K562 (cell line): Measurements from ENCODE around the gene CPED1. TPM values are rescaled to one million over a fixed set of nuclear protein-coding genes. Genes with fewer than 3 reads are reported as not detected.

Experiments used
- ATAC-seq: fragments of 200-7000 bp; cut with Tn5 transposase; 3 replicates; pipeline ENCODE4 v1.9.1; 2020; ENCODE audit warnings: moderate library complexity
- BruUV-seq: library from RNA; stranded (reverse); fragments of 400-500 nt; replicated peaks from 2 replicates; lab custom pipeline; 2021; lab: Mats Ljungman, UMichigan
- CTCF ChIA-PET: fragments of 300-600 bp; formaldehyde crosslinking; extraction: SDS; loops from one replicate; lab custom pipeline; 2021; ENCODE audit warnings: low intra/inter-chr PET ratio; lab: Yijun Ruan, JAX
- POLR2A ChIA-PET: fragments of 300-600, 350-650 bp; sonication (Branson Sonifier 250); formaldehyde crosslinking; extraction: SDS; loops from one replicate; lab custom pipeline; 2021; ENCODE audit warnings: antibody characterized with exemption, inconsistent platforms; lab: Yijun Ruan, JAX
- DNase-seq, 4 experiments: peaks; one replicate each; pipeline versions ENCODE4 v3.0.0 to v3.0.0-alpha.2; 2011 to 2018; ENCODE audit warnings: low spot score in 3 of 4, mixed read lengths in 3 of 4; ENCODE audit errors: extremely low read depth in 1 of 4
- FAIRE-seq: peaks from 2 replicates; lab custom pipeline; 2011; peaks lifted over from hg19 to GRCh38; lab: Jason Lieb, UNC
- H2AFZ ChIP-seq: 2 replicates; pipeline ENCODE4 v1.6.0; 2011; ENCODE audit warnings: low read depth, low read length, control low read depth, inconsistent platforms
- H3K27ac ChIP-seq: fragments of 200-600 bp; 3 replicates; pipeline ENCODE4 v1.8.0; 2011; ENCODE audit warnings: low read depth, mild to moderate bottlenecking, control low read depth, inconsistent platforms, low read length, moderate library complexity, mixed read lengths; ENCODE audit errors: extremely low read depth
- H3K27me3 ChIP-seq, 2 experiments: fragments of 300-600 bp in 1 of 2; 2 replicates in 1 of 2; 3 replicates in 1 of 2; pipeline versions ENCODE4 v1.6.0 to v1.8.0; 2011; ENCODE audit warnings: inconsistent platforms in 2 of 2, low read length in 2 of 2, mild to moderate bottlenecking in 1 of 2, mixed read lengths in 1 of 2, moderate library complexity in 1 of 2; ENCODE audit not compliant: control insufficient read depth in 2 of 2, insufficient read depth in 2 of 2
- H3K36me3 ChIP-seq: fragments of 300-600 bp; 3 replicates; pipeline ENCODE4 v1.8.0; 2011; ENCODE audit warnings: mild to moderate bottlenecking, low read length, inconsistent platforms; ENCODE audit not compliant: control insufficient read depth, insufficient read depth
- H3K4me1 ChIP-seq, 2 experiments: fragments of 200-600 bp in 1 of 2; replicated peaks in 1 of 2; 2 replicates in 1 of 2; 3 replicates in 1 of 2; pipeline versions ENCODE4 v1.5.1 to v1.8.0; 2011; ENCODE audit warnings: inconsistent platforms in 2 of 2, low read length in 2 of 2, mild to moderate bottlenecking in 1 of 2, mixed read lengths in 1 of 2, moderate library complexity in 1 of 2; ENCODE audit not compliant: control insufficient read depth in 2 of 2, insufficient read depth in 2 of 2
- H3K4me2 ChIP-seq: 2 replicates; pipeline ENCODE4 v1.6.1; 2011; ENCODE audit warnings: low read length, control low read depth, inconsistent platforms, mixed read lengths; ENCODE audit not compliant: insufficient read depth
- H3K4me3 ChIP-seq: fragments of 200-600 bp; sonication (generic), shearing (Covaris generic); 2 replicates; pipeline ENCODE4 v1.5.1; 2016; ENCODE audit warnings: control low read depth, inconsistent platforms
- H3K79me2 ChIP-seq: fragments of 200-600 bp; 3 replicates; pipeline ENCODE4 v1.8.0; 2011; ENCODE audit warnings: low read length, inconsistent platforms; ENCODE audit not compliant: control insufficient read depth, insufficient read depth
- H3K9ac ChIP-seq, 2 experiments: 2 replicates each; pipeline versions ENCODE4 v1.6.0 to v1.6.1; 2011; ENCODE audit warnings: low read depth in 2 of 2, low read length in 2 of 2, control low read depth in 1 of 2, inconsistent platforms in 1 of 2, mild to moderate bottlenecking in 1 of 2, mixed read lengths in 1 of 2; ENCODE audit not compliant: insufficient read depth in 1 of 2
- H3K9me1 ChIP-seq: one replicate; pipeline ENCODE4 v1.6.0; 2011; ENCODE audit warnings: inconsistent platforms, mild to moderate bottlenecking, low read length, moderate library complexity; ENCODE audit not compliant: control insufficient read depth, insufficient read depth
- H3K9me3 ChIP-seq: replicated peaks from 2 replicates; pipeline ENCODE4 v1.5.1; 2011; ENCODE audit warnings: low read depth, low read length, inconsistent platforms; ENCODE audit not compliant: control insufficient read depth, insufficient read depth
- H4K20me1 ChIP-seq: replicated peaks from 2 replicates; pipeline ENCODE4 v1.6.1; 2011; ENCODE audit warnings: low read length, inconsistent platforms, mixed read lengths; ENCODE audit not compliant: control insufficient read depth, insufficient read depth
- BRD4 ChIP-seq: fragments of 200-600 bp; sonication (generic); IDR thresholded peaks from 2 replicates; pipeline ENCODE4 v1.6.1; 2017; ENCODE audit warnings: inconsistent platforms
- RBM14 ChIP-seq: fragments of 200-400 bp; formaldehyde crosslinking; IDR thresholded peaks from 2 replicates; pipeline ENCODE4 v1.6.1; 2018; ENCODE audit warnings: low read depth, mild to moderate bottlenecking, low read length, moderate library complexity, borderline replicate concordance; ENCODE audit not compliant: insufficient read depth
- SRSF1 ChIP-seq: fragments of 200-400 bp; formaldehyde crosslinking; IDR thresholded peaks from 2 replicates; pipeline ENCODE4 v1.6.1; 2017; ENCODE audit warnings: mild to moderate bottlenecking, low read depth, low read length, moderate library complexity
- U2AF2 ChIP-seq: fragments of 200-400 bp; formaldehyde crosslinking; optimal IDR thresholded peaks from 2 replicates; pipeline ENCODE3; 2017; ENCODE audit warnings: low read depth, mild to moderate bottlenecking, low read length
- ZNF551 ChIP-seq: fragments of 250-450 bp; sonication (Bioruptor Pico); IDR thresholded peaks from 2 replicates; pipeline ENCODE4 v1.5.0; 2021; ENCODE audit warnings: mild to moderate bottlenecking, moderate library complexity
- WGBS: fragments of 100-300 bp; shearing (Covaris generic); methylation state at CpG from one replicate; pipeline ENCODE4 v1.1.6; 2016; ENCODE audit warnings: low coverage, mixed read lengths; ENCODE audit not compliant: insufficient coverage; ENCODE audit errors: missing lambda C conversion rate; 5-methylcytosine and 5-hydroxymethylcytosine counted together
- in situ Hi-C: fragments of 300-500 bp; cut with MboI; formaldehyde crosslinking; loops from 4 replicates; pipeline ENCODE4 v1.15.0; 2018; ENCODE audit warnings: inconsistent platforms, mixed read lengths
- intact Hi-C: fragments of 100-400 bp; cut with micrococcal nuclease; formaldehyde crosslinking; loops from 2 replicates; pipeline ENCODE4 v1.14.2; 2022
- polyA plus RNA-seq, 8 experiments: library from polyadenylated mRNA; depleted of rRNA in 4 of 8; stranded (reverse) in 5 of 8; unstranded in 3 of 8; fragments of >200 nt; fragmentation: Nextera tagmentation in 2 of 8; fragmentation: Illumina TruSeq in 1 of 8; extraction: Ambion mirVana in 2 of 8; extraction: Trizol in 1 of 8; gene quantifications; 2 replicates each; pipeline versions ENCODE4 v1.2.1 to v1.2.3, GENCODE V29; 2011 to 2014; ENCODE audit warnings: inconsistent platforms in 1 of 8, missing spikeins in 1 of 8
- total RNA-seq, 7 experiments: library from RNA; depleted of rRNA in 6 of 7; stranded (reverse); fragments of >200 nt in 6 of 7; fragmentation: Illumina TruSeq in 2 of 7; extraction: Trizol in 2 of 7; gene quantifications; 2 replicates each; pipeline versions ENCODE4 v1.2.1 to v1.2.3, GENCODE V29; 2011 to 2021; ENCODE audit warnings: low replicate concordance in 1 of 7
- TF ChIP-seq, protein P1 (sequence below): sonication (generic); formaldehyde crosslinking; IDR thresholded peaks from 2 replicates; pipeline ENCODE4 v1.4.0; 2020; ENCODE audit warnings: mild to moderate bottlenecking, missing genetic modification reagents
- TF ChIP-seq, protein P2 (sequence below), 2 experiments: fragments of 150-350 bp in 1 of 2; IDR thresholded peaks; 2 replicates each; pipeline ENCODE4 v1.6.1; 2012 to 2016; ENCODE audit warnings: low read depth in 2 of 2, low read length in 2 of 2, mild to moderate bottlenecking in 1 of 2, moderate library complexity in 1 of 2
- TF ChIP-seq, protein P3 (sequence below): fragments of 250-450 bp; sonication (Bioruptor Pico); IDR thresholded peaks from 2 replicates; pipeline ENCODE4 v1.4.0; 2020

The CPED1 gene
- total and polyA plus RNA-seq, 9 of the 15 experiments (the other 6 are each of a cell fraction or from before 2014, with no cell fraction given) = 195 to 393 (median 290) TPM

DNA sequence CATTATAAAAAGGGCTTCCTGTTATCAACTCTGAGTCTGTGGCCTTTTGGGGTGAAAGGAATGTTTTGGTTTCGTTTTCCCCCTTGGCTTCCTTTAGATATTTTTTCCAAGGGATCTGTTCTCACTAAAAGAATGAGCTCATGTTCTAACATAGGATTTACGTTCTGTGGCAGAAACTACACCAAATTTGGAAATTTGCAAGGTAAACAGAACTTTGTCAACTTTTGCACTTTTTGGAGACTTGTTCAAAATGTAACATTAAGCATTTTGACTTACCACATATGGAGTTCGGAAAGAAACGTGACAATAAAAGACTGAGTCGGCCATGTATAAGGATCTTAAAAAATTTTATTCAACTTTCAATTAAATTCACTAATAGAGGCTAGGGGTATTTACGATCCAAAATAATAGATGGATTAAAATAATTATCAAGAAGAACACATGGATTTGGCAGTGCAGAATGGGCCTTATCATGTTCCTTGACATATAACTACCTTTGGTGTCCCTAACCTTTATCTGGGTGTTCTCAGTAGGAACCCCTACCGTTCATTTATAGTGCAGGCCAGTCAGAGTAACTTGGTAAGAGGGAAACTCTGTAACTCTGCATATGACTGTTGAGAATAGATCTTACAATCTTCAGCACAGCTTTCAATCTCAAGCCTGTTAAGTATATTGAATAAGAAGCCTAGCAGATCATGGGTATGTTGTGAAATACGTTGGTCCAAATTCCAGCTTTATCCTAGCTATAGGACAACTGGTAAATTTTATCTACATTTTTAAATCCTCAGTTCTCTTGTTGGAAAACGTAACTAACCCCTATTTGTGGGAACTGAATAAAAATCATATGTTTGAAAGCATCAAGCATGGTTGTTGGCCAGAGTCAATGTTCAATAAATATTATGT lies 11.8 kb downstream of the CPED1 start:
- peak overlapping the region; percentile 19 for H3K4me3 ChIP-seq
- CTCF ChIA-PET = no interaction called here
- H4K20me1 ChIP-seq = no peaks in the 10 kb centered on the region
- POLR2A ChIA-PET = interaction anchor here (0.6 to 6.3 kb wide), 14 partner anchors 10 to 216 kb away, joined by 3 to 56 read pairs (median 4); partner anchors contain the start of genes CPED1 and ING3
- 2% methylated on average over 9 of the region's 9 CpGs for WGBS
- H3K36me3 ChIP-seq = peaks cover 92% of the 10 kb centered on the region
- peaks cover 100% of the 10 kb centered on the region for H3K79me2 ChIP-seq
- peak; percentile 72 for ATAC-seq
- peak overlapping the region; percentile 76 for H3K4me2 ChIP-seq
- 0 out of 2 replicates have a peak overlapping the region, but pooled peaks have one; percentile 6 for H2AFZ ChIP-seq
- intact Hi-C loops = loop anchor here (1.0 kb wide), 1 partner anchor 8 kb away; no protein-coding TSS in a partner anchor
- DNase-seq = peak; percentile 53 to 78 (median 56)
- H3K27ac ChIP-seq = peak overlapping the region; percentile 65
- in situ Hi-C loops = no loop called here
- H3K9ac ChIP-seq = peak overlapping the region in 1 of 2 experiments; percentile 62; a peak in 3 of 4 replicates
- BruUV-seq = no TSS peak
- H3K9me1 ChIP-seq = no peaks in the 10 kb centered on the region
- FAIRE-seq = no peak
- H3K9me3 ChIP-seq = no peaks in the 10 kb centered on the region
- H3K4me1 ChIP-seq = peaks cover 26 to 69% of the 10 kb centered on the region in 2 experiments
- no peaks in the 10 kb centered on the region for H3K27me3 ChIP-seq
- no peak for TF ChIP-seq U2AF2
- TF ChIP-seq, protein P1, sequence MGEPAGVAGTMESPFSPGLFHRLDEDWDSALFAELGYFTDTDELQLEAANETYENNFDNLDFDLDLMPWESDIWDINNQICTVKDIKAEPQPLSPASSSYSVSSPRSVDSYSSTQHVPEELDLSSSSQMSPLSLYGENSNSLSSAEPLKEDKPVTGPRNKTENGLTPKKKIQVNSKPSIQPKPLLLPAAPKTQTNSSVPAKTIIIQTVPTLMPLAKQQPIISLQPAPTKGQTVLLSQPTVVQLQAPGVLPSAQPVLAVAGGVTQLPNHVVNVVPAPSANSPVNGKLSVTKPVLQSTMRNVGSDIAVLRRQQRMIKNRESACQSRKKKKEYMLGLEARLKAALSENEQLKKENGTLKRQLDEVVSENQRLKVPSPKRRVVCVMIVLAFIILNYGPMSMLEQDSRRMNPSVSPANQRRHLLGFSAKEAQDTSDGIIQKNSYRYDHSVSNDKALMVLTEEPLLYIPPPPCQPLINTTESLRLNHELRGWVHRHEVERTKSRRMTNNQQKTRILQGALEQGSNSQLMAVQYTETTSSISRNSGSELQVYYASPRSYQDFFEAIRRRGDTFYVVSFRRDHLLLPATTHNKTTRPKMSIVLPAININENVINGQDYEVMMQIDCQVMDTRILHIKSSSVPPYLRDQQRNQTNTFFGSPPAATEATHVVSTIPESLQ (CRISPR knock-in tag) = no peak
- no peak for TF ChIP-seq RBM14
- TF ChIP-seq ZNF551 (CRISPR knock-in tag) = no peak
- TF ChIP-seq BRD4 = peak; percentile 82
- TF ChIP-seq SRSF1 = no peak
- TF ChIP-seq, protein P2, sequence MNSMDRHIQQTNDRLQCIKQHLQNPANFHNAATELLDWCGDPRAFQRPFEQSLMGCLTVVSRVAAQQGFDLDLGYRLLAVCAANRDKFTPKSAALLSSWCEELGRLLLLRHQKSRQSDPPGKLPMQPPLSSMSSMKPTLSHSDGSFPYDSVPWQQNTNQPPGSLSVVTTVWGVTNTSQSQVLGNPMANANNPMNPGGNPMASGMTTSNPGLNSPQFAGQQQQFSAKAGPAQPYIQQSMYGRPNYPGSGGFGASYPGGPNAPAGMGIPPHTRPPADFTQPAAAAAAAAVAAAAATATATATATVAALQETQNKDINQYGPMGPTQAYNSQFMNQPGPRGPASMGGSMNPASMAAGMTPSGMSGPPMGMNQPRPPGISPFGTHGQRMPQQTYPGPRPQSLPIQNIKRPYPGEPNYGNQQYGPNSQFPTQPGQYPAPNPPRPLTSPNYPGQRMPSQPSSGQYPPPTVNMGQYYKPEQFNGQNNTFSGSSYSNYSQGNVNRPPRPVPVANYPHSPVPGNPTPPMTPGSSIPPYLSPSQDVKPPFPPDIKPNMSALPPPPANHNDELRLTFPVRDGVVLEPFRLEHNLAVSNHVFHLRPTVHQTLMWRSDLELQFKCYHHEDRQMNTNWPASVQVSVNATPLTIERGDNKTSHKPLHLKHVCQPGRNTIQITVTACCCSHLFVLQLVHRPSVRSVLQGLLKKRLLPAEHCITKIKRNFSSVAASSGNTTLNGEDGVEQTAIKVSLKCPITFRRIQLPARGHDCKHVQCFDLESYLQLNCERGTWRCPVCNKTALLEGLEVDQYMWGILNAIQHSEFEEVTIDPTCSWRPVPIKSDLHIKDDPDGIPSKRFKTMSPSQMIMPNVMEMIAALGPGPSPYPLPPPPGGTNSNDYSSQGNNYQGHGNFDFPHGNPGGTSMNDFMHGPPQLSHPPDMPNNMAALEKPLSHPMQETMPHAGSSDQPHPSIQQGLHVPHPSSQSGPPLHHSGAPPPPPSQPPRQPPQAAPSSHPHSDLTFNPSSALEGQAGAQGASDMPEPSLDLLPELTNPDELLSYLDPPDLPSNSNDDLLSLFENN (IDR thresholded peaks at IDR 0.05; ENCODE audit: low read depth in 2 of 2, low read length in 2 of 2) = no peak
- TF ChIP-seq, protein P3, sequence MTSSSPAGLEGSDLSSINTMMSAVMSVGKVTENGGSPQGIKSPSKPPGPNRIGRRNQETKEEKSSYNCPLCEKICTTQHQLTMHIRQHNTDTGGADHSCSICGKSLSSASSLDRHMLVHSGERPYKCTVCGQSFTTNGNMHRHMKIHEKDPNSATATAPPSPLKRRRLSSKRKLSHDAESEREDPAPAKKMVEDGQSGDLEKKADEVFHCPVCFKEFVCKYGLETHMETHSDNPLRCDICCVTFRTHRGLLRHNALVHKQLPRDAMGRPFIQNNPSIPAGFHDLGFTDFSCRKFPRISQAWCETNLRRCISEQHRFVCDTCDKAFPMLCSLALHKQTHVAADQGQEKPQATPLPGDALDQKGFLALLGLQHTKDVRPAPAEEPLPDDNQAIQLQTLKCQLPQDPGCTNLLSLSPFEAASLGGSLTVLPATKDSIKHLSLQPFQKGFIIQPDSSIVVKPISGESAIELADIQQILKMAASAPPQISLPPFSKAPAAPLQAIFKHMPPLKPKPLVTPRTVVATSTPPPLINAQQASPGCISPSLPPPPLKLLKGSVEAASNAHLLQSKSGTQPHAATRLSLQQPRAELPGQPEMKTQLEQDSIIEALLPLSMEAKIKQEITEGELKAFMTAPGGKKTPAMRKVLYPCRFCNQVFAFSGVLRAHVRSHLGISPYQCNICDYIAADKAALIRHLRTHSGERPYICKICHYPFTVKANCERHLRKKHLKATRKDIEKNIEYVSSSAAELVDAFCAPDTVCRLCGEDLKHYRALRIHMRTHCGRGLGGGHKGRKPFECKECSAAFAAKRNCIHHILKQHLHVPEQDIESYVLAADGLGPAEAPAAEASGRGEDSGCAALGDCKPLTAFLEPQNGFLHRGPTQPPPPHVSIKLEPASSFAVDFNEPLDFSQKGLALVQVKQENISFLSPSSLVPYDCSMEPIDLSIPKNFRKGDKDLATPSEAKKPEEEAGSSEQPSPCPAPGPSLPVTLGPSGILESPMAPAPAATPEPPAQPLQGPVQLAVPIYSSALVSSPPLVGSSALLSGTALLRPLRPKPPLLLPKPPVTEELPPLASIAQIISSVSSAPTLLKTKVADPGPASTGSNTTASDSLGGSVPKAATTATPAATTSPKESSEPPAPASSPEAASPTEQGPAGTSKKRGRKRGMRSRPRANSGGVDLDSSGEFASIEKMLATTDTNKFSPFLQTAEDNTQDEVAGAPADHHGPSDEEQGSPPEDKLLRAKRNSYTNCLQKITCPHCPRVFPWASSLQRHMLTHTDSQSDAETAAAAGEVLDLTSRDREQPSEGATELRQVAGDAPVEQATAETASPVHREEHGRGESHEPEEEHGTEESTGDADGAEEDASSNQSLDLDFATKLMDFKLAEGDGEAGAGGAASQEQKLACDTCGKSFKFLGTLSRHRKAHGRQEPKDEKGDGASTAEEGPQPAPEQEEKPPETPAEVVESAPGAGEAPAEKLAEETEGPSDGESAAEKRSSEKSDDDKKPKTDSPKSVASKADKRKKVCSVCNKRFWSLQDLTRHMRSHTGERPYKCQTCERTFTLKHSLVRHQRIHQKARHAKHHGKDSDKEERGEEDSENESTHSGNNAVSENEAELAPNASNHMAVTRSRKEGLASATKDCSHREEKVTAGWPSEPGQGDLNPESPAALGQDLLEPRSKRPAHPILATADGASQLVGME = no peak
